ENCODE results near the gene ABCA2.

ABCA2 gene

GRCh38 chr9:137022662-137023008, 5.4 kb downstream of the ABCA2 start:
- no peak for DNase-seq (ENCODE audit: extremely low read depth, low read depth)
- no peak for TF ChIP-seq CTCF (IDR thresholded peaks at IDR 0.05; ENCODE audit: low read depth, low read length)

DNA sequence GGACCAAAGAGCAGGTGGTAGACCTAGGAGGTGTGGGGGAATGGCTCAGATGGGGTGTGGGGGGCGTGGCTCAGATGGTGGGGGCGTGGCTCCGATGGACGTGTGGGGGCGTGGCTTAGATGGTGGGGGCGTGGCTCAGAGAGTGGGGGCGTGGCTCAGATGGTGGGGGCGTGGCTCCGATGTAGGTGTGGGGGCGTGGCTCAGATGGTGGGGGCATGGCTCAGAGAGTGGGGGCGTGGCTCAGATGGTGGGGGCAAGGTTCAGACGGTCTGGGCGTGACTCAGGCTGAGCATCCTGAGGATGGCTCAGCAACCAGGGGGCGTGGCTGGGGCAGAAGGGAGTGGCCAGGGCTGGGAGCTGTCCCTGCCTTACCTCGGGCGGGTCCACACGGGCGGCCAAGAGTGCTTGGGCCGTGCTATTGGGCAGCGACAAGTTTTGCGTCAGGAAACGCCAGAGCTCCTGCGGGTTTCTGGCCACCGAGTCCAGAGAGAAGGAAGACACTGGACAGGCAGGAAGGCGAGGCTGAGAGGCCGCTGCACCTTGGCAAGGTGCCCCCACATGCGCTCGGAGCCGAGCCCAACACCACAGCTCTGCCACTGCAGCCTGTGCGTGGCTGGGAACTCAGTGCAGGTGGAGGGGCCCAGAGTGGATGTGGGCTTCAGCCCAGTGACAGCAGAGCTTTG, 5.9 kb downstream of the ABCA2 start:
- TF ChIP-seq CTCF (IDR thresholded peaks at IDR 0.05; ENCODE audit: low read depth, low read length): no peak
- no peak for DNase-seq (ENCODE audit: extremely low read depth, low read depth)

DNA sequence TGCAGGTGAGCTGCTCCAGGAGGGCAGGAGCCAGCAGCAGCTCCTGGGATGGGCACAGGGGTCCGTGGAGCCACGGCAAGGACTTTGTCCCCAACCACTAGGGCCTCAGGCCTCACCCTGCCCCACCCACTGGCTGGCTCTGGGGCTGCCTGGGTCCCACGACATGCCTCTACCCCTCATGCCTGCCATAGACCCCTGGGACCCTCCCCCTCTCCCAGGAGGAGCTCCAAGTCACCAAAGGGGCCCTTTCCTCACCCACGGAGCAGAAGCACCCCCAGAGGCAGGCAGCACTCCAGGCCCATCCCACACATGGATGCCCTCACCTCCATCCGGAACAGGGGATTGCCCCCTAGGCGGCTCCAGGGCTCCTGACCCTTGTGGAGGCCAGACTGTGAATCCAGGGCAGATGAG, 6.5 kb downstream of the ABCA2 start:
- DNase-seq (ENCODE audit: extremely low read depth, low read depth): no peak
- no peak for TF ChIP-seq CTCF (IDR thresholded peaks at IDR 0.05; ENCODE audit: low read depth, low read length)

- no peak for TF ChIP-seq CTCF (IDR thresholded peaks at IDR 0.05; ENCODE audit: low read depth, low read length)
- DNase-seq (ENCODE audit: extremely low read depth, low read depth): no peak
Observed at GRCh38 chr9:137020771-137021567, 7.1 kb downstream of the ABCA2 start.

GRCh38 chr9:137019891-137020683, 8.0 kb downstream of the ABCA2 start:
- no peak for DNase-seq (ENCODE audit: extremely low read depth, low read depth)
- no peak for TF ChIP-seq CTCF (IDR thresholded peaks at IDR 0.05; ENCODE audit: low read depth, low read length)

GRCh38 chr9:137018761-137019559, 9.1 kb downstream of the ABCA2 start:
- no peak for TF ChIP-seq CTCF (IDR thresholded peaks at IDR 0.05; ENCODE audit: low read depth, low read length)
- no peak for DNase-seq (ENCODE audit: extremely low read depth, low read depth)
